ENCODE measurements around the gene SDK2.

DNA sequence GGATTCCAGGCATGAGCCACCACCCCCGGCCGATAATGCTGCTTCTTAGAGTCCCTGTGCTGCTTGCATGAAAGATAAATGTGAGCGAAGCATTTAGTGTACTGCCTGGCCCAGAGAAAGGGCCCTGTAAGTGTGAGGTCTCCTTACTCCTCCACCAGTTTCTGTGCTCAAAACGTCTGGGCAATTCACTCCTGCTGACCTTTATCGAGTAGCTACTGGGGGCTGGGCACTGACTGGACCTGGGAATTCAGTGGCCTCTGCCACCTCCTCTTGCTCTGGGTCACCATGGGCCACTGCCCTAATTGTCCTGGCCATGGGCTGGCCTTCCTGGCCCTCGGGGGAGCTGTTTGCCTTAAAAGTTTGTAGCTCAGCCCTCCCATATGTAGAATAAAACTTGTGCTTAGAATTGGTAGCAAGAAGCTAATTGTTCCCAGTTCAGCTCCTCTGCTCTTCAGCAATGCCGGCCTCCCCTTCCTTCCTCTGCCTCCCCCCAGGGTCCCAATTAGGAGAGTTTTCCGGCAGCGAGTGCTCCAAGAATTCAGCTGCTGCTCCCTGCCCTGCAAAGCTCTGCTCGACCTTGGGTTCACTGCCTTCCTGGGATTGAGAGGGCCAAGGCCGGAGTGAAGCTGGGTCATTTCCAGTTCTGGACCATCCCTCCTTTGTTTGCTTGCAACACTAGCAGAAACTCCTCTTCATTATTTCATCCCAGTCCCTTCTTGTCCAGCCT lies 233.5 kb downstream of the SDK2 start:
- TF ChIP-seq GATA3 (IDR thresholded peaks at IDR 0.05; ENCODE audit: low read depth, low read length), result no peak
- TF ChIP-seq GATA2 (IDR thresholded peaks at IDR 0.05; ENCODE audit: low read depth, low read length), result no peak

All from SH-SY5Y (cell line).